Karpas-422 (cell line): ENCODE measurements around the gene WDR53. TPM values are rescaled to one million over a fixed set of nuclear protein-coding genes. Genes with fewer than 3 reads are reported as not detected.
A peak's percentile ranks its signal among the peaks of the same experiment; 100 is the strongest.
"Not testable (repeated sequence)": the region's sequence is repeated elsewhere in the genome, so short reads cannot be mapped to it uniquely, and the experiment has no call there.

Source experiments
- DNase-seq: peaks from one replicate; pipeline ENCODE4 v3.0.0-alpha.2; 2015
- H2AFZ ChIP-seq: fragments of 200-600 bp; sonication (generic); 2 replicates; pipeline ENCODE4 v1.6.1; 2014; ENCODE audit warnings: antibody characterized with exemption, low read length, mixed read lengths
- H3K27ac ChIP-seq: fragments of 200-600 bp; sonication (generic); 2 replicates; pipeline ENCODE4 v1.5.1; 2014; ENCODE audit warnings: mild to moderate bottlenecking, low read length, moderate library complexity
- H3K27me3 ChIP-seq: fragments of 200-600 bp; sonication (generic); 2 replicates; pipeline ENCODE4 v1.6.1; 2014; ENCODE audit warnings: low read length, mixed read lengths
- H3K36me3 ChIP-seq: fragments of 200-600 bp; sonication (generic); 2 replicates; pipeline ENCODE4 v1.6.1; 2014; ENCODE audit warnings: low read length, mixed read lengths; ENCODE audit not compliant: insufficient read depth
- H3K4me1 ChIP-seq: fragments of 200-600 bp; sonication (generic); 2 replicates; pipeline ENCODE4 v1.6.1; 2014; ENCODE audit warnings: mild to moderate bottlenecking, low read length, mixed read lengths
- H3K4me2 ChIP-seq: fragments of 200-600 bp; sonication (generic); 2 replicates; pipeline ENCODE4 v1.6.1; 2014; ENCODE audit warnings: low read length, low read depth, mild to moderate bottlenecking; ENCODE audit not compliant: poor library complexity, severe bottlenecking
- H3K4me3 ChIP-seq: fragments of 200-600 bp; sonication (generic); 2 replicates; pipeline ENCODE4 v1.5.1; 2014; ENCODE audit warnings: mild to moderate bottlenecking, antibody characterized with exemption, low read length, mixed read lengths
- H3K79me2 ChIP-seq: fragments of 200-600 bp; sonication (generic); 2 replicates; pipeline ENCODE4 v1.6.1; 2014; ENCODE audit warnings: mild to moderate bottlenecking, low read length, mixed read lengths
- H3K9ac ChIP-seq: fragments of 200-600 bp; sonication (generic); 2 replicates; pipeline ENCODE4 v1.6.0; 2014; ENCODE audit warnings: low read length
- H3K9me2 ChIP-seq: fragments of 200-600 bp; sonication (generic), shearing (Covaris generic); replicated peaks from 2 replicates; pipeline ENCODE4 v1.6.0; 2014; ENCODE audit warnings: mild to moderate bottlenecking, low read length, moderate library complexity; ENCODE audit not compliant: insufficient read depth
- H3K9me3 ChIP-seq: fragments of 300-700, 200-600 bp; sonication (generic); 2 replicates; pipeline ENCODE4 v1.6.1; 2014; ENCODE audit warnings: low read length, mixed read lengths
- H4K20me1 ChIP-seq: fragments of 200-600 bp; sonication (generic); 2 replicates; pipeline ENCODE4 v1.6.1; 2014; ENCODE audit warnings: mild to moderate bottlenecking, antibody characterized with exemption, low read length, low read depth; ENCODE audit not compliant: insufficient read depth
- total RNA-seq: library from RNA; depleted of rRNA; stranded (reverse); fragments of >200 nt; shearing (Covaris generic); gene quantifications from 2 replicates; pipeline ENCODE4 v1.2.3, GENCODE V29; 2014; ENCODE audit warnings: low replicate concordance

WDR53 gene
- total RNA-seq, 1 experiment from 2014 or later, result 7.0 TPM

- H3K9ac ChIP-seq, result no peak overlapping the region
- H3K36me3 ChIP-seq, result no peaks in the 10 kb centered on the region
- no peaks in the 10 kb centered on the region for H3K9me2 ChIP-seq
- H3K27me3 ChIP-seq, result 0 out of 2 replicates have a peak, but pooled peaks cover 3% of the 10 kb centered on the region
- no peak overlapping the region for H3K4me2 ChIP-seq
- H2AFZ ChIP-seq, result no peak overlapping the region
- peak; percentile 66 for DNase-seq
- H3K9me3 ChIP-seq, result no peaks in the 10 kb centered on the region
- H3K27ac ChIP-seq, result no peak overlapping the region
- peaks cover 7% of the 10 kb centered on the region for H3K4me1 ChIP-seq
- H4K20me1 ChIP-seq, result no peaks in the 10 kb centered on the region
- H3K79me2 ChIP-seq, result no peaks in the 10 kb centered on the region
- H3K4me3 ChIP-seq, result no peak overlapping the region
Observed at GRCh38 chr3:196604548-196604947, 36.2 kb upstream of the WDR53 start.

- DNase-seq, result no peak
- no peaks in the 10 kb centered on the region for H4K20me1 ChIP-seq
- H2AFZ ChIP-seq, result no peak overlapping the region
- H3K9me3 ChIP-seq, result no peaks in the 10 kb centered on the region
- no peaks in the 10 kb centered on the region for H3K9me2 ChIP-seq
- no peaks in the 10 kb centered on the region for H3K79me2 ChIP-seq
- 0 out of 2 replicates have a peak, but pooled peaks cover 3% of the 10 kb centered on the region for H3K27me3 ChIP-seq
- no peak overlapping the region for H3K4me2 ChIP-seq
- no peak overlapping the region for H3K4me3 ChIP-seq
- no peak overlapping the region for H3K27ac ChIP-seq
- H3K36me3 ChIP-seq, result no peaks in the 10 kb centered on the region
- no peak overlapping the region for H3K9ac ChIP-seq
- peaks cover 4% of the 10 kb centered on the region for H3K4me1 ChIP-seq
Observed at GRCh38 chr3:196603683-196604082, 35.3 kb upstream of the WDR53 start.

- H3K4me1 ChIP-seq, result peaks cover 4% of the 10 kb centered on the region
- H3K27ac ChIP-seq, result no peak overlapping the region
- H3K4me3 ChIP-seq, result no peak overlapping the region
- no peaks in the 10 kb centered on the region for H4K20me1 ChIP-seq
- no peaks in the 10 kb centered on the region for H3K79me2 ChIP-seq
- H3K9ac ChIP-seq, result no peak overlapping the region
- H3K27me3 ChIP-seq, result 0 out of 2 replicates have a peak, but pooled peaks cover 3% of the 10 kb centered on the region
- no peak for DNase-seq
- no peaks in the 10 kb centered on the region for H3K9me3 ChIP-seq
- no peaks in the 10 kb centered on the region for H3K36me3 ChIP-seq
- H3K9me2 ChIP-seq, result no peaks in the 10 kb centered on the region
- H2AFZ ChIP-seq, result no peak overlapping the region
- H3K4me2 ChIP-seq, result no peak overlapping the region
Observed at GRCh38 chr3:196602673-196603072, 34.3 kb upstream of the WDR53 start.

DNA sequence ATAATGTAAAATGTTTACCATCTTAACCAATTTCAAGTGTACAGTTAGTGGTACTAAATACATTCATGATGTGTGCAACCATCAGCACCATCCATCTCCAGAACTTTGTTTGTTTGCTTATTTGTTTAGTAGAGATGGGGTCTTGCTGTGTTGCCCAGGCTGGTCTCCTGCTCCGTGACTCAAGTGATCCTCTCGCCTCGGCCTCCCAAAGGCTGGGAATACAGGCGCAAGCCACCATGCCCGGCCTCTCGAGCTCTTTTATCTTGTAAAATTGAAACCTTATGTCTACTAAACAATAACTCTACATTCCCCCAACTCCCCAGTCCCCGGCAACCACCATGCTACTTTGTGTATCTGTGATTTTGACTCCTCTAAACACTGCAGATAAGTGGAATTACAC lies 32.0 kb upstream of the WDR53 start:
- Histone ChIP-seq H3K4me2 (no peak overlapping the region), H3K9me3 (no peaks in the 10 kb centered on the region), H3K9me2 (no peaks in the 10 kb centered on the region), H3K27me3 (0 out of 2 replicates have a peak, but pooled peaks cover 3% of the 10 kb centered on the region), H3K27ac (no peak overlapping the region), H2AFZ (no peak overlapping the region), H3K4me3 (no peak overlapping the region), H3K4me1 (peaks cover 10% of the 10 kb centered on the region), H3K36me3 (no peaks in the 10 kb centered on the region), H3K79me2 (no peaks in the 10 kb centered on the region), H4K20me1 (no peaks in the 10 kb centered on the region), H3K9ac (no peak overlapping the region)
- DNase-seq, result no peak

GRCh38 chr3:196599734-196600128 lies 31.4 kb upstream of the WDR53 start:
- no peaks in the 10 kb centered on the region for H3K36me3 ChIP-seq
- no peaks in the 10 kb centered on the region for H3K9me3 ChIP-seq
- H3K79me2 ChIP-seq, result no peaks in the 10 kb centered on the region
- no peak for DNase-seq
- no peak overlapping the region for H3K27ac ChIP-seq
- H2AFZ ChIP-seq, result no peak overlapping the region
- H3K4me2 ChIP-seq, result no peak overlapping the region
- no peak overlapping the region for H3K4me3 ChIP-seq
- peaks cover 10% of the 10 kb centered on the region for H3K4me1 ChIP-seq
- no peak overlapping the region for H3K9ac ChIP-seq
- H4K20me1 ChIP-seq, result no peaks in the 10 kb centered on the region
- H3K9me2 ChIP-seq, result no peaks in the 10 kb centered on the region
- 0 out of 2 replicates have a peak, but pooled peaks cover 3% of the 10 kb centered on the region for H3K27me3 ChIP-seq

GRCh38 chr3:196597971-196598733 lies 29.8 kb upstream of the WDR53 start:
- not testable (repeated sequence) for H4K20me1 ChIP-seq, H3K9ac ChIP-seq, H2AFZ ChIP-seq, H3K27me3 ChIP-seq, H3K9me2 ChIP-seq, DNase-seq, H3K9me3 ChIP-seq, H3K36me3 ChIP-seq, H3K27ac ChIP-seq, H3K4me2 ChIP-seq, H3K4me1 ChIP-seq, H3K79me2 ChIP-seq, H3K4me3 ChIP-seq

GRCh38 chr3:196596355-196596754 lies 28.0 kb upstream of the WDR53 start:
- Histone ChIP-seq H3K4me3 (no peak overlapping the region), H4K20me1 (no peaks in the 10 kb centered on the region), H3K9me2 (no peaks in the 10 kb centered on the region), H2AFZ (peak overlapping the region; percentile 17; the same call in 1 of the 2 replicates), H3K4me1 (peaks cover 6% of the 10 kb centered on the region), H3K27ac (no peak overlapping the region), H3K79me2 (no peaks in the 10 kb centered on the region), H3K9ac (peak overlapping the region; percentile 11; the same call in 1 of the 2 replicates), H3K9me3 (no peaks in the 10 kb centered on the region), H3K4me2 (peak overlapping the region; percentile 26), H3K27me3 (no peaks in the 10 kb centered on the region), H3K36me3 (no peaks in the 10 kb centered on the region)
- peak; percentile 53 for DNase-seq

- H3K9me2 ChIP-seq, result no peaks in the 10 kb centered on the region
- H3K9me3 ChIP-seq, result no peaks in the 10 kb centered on the region
- peaks cover 6% of the 10 kb centered on the region for H3K4me1 ChIP-seq
- no peak overlapping the region for H2AFZ ChIP-seq
- H3K4me2 ChIP-seq, result no peak overlapping the region
- H3K27me3 ChIP-seq, result no peaks in the 10 kb centered on the region
- H3K27ac ChIP-seq, result no peak overlapping the region
- peaks cover 17% of the 10 kb centered on the region; the same call in 1 of the 2 replicates for H4K20me1 ChIP-seq
- no peak overlapping the region for H3K9ac ChIP-seq
- H3K36me3 ChIP-seq, result peaks cover 17% of the 10 kb centered on the region
- no peak for DNase-seq
- 0 out of 2 replicates have a peak, but pooled peaks cover 3% of the 10 kb centered on the region for H3K79me2 ChIP-seq
- H3K4me3 ChIP-seq, result no peak overlapping the region
Observed at GRCh38 chr3:196590279-196590678, 21.9 kb upstream of the WDR53 start.
